Forelimb muscle (tissue), 1 donor: ENCODE data around the gene WDR77. TPM values are rescaled to one million over a fixed set of nuclear protein-coding genes. Genes with fewer than 3 reads are reported as not detected.
A peak's percentile ranks its signal among the peaks of the same experiment; 100 is the strongest.

Experiments used
- DNase-seq: peaks from one replicate; pipeline ENCODE4 v3.0.0-alpha.2; 2013; ENCODE audit warnings: low read depth
- polyA plus RNA-seq: library from polyadenylated mRNA; unstranded; fragments of 120-200 nt; gene quantifications from one replicate; pipeline ENCODE4 v1.2.1, GENCODE V29; 2013; ENCODE audit not compliant: insufficient read length

The WDR77 gene
- polyA plus RNA-seq, 1 donor: 36.1 TPM

DNA sequence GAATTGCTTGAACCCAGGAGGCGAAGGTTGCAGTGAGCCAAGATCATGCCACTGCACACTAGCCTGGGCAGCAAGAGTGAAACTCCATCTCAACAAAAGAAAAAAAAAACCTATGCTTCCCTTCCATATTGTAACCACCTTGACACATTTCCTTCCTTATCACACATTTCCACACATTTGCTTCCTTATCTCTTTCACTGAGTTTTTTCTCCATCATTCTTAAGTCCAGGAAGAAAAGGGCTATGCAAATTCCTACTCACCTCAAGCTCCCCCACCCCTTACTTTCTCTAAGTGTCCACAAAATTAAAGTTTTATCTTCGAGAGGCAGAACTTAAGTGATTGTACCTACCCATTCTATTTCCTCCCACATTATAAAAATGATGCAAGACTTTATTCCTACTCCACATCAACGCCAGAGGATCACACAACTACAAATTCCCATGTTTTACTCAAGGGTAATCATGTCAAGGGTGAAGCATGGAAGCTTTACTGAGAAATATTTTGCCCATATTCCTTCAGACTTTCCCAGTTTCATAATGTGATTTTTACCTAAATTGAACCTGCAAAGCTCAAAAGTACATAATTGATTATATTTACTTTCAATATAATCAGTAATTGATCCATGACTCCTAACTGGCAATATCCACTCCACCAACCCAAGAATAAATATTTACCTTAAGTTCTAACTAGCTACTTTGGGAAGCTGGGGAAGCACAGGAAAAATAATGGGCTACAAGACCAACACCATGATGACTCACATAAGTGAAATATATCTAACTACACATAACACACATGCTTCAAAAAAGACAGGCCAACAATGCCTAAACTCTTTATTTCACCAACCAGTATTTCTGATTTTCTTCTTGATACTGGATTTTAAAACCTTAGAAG lies 9.3 kb downstream of the WDR77 start:
- DNase-seq: no peak

DNA sequence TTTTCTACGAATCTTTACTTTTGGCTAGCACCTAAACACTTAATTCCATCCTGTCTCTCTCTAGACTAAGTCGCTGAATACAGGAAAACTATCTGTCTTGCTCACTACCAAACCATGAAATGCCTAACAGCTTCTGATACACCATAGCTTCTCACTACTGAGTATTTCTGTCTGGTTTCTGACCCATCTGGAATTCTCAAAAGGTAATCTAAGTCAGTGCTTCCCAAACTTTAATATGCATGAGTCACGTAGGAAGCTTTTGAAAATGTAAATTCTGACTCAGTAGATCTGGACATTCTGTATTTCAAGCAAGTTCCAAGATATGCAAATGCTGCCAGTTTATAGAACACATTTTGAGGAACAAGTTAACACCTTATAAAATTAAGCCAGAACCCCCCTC lies 12.3 kb downstream of the WDR77 start:
- DNase-seq: no peak

DNA sequence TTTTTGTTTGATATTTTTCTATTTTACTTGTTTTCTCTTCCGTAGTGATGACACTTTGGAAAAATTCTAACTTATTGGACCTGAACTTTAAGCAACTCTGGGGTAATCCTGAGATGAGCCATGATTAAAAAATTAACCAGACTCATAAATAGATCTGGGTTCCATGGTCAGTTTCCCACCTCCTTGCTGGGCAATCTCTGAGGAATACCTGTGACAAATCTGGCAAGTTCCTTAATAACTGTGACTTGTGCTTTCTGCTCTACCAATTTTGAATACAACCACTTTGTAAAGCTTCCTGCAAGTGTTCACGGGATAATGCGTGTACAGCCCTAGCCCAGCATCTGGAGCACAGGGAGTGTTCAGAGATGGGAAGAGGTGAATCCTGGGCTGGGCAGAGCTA lies 24.8 kb downstream of the WDR77 start:
- DNase-seq: no peak

DNA sequence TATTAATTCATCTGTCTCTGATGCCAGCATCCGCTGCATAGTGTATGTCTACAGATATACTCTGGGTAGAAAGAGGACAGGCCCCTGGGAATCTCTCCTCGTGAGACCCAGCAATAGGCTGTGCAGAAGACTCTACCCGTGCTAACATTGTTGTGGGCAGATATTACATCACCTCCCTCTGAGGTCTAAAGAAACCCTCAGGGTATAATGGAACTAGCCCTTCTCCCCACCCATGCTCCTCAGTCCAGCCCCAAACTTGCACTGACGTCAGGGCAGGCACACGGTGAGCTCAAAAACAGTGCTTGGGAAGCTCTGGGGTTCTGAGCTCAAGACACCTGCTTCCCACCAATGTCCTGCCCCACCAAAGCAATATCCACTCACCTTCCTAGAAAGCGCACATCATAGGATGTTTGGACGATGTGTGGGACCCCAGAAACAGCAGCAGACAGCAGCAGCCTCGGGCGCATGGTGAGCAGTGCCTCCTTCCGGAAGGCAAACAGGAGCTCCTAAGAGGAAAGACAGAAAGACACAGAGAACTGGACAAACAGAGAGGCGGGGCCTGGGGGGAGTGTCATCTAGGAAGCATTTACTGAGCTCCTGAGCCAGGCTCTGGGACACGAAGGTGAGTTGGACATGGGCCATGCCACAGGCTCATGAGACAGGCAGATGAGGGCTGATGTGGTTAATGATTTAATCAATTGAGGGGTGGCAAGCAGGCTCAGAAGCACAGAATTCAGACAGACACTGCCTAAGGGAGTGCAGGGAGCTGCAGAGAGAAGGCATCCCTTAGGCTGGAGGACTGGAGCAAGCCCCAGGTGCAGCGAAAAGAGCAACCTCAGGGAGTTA lies 26.3 kb downstream of the WDR77 start:
- no peak for DNase-seq

DNA sequence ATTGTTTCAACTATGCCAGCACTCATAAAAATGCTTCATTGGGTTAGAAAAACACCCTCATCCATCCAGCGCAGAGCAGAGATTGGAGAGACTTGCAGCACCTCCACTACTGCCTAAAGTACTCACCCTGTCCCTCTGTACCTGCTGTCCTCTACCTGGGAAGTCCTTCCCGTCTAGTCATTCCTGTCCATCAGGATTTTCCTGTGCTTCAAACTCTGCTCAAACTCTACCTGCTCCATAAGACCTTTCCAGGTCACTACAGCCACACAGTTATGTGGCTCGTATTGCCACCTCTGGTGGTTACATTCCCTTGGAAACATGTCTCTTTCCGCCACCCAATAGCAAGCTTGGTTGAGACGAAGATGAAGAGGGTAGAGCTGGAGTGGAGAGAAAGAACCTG lies 28.7 kb downstream of the WDR77 start:
- DNase-seq: no peak

DNA sequence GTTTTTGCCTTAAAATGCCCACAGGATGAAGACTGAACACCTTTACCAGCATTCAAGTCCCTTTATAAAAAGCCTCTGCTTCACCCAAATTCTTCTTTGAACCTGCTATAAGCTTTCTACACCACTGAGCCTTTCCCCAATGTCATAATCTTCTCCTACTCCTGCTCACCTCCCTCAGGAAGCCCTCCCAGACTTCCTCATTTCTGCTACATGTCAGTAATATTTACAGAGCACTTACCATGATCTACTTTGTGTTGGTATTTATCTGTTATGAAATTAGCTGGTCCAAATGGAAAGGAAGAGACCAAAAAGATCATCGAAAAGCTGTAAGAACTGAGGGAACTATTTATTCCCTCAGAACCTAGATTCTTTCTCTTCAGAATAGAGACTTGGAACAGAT lies 30.0 kb downstream of the WDR77 start:
- DNase-seq: no peak

DNA sequence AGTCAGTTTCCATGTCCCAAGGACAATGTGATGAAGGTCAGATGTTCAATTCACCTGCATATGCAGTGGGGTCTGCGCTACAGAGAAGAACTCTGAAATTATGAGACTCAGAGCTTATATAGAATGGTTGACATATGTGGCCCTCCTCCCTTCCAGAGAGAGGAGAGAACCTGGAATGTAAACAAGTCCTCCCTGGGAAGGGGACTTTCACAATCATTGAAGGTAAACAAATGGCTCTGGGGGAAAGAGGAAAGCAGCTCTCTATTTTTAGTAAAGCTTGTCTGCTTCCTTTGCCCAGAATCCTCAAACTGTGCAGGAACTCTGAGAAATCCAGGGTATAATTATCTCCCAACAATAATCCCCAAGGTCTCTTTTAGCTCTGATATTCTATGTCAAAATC lies 31.3 kb downstream of the WDR77 start:
- no peak for DNase-seq

DNA sequence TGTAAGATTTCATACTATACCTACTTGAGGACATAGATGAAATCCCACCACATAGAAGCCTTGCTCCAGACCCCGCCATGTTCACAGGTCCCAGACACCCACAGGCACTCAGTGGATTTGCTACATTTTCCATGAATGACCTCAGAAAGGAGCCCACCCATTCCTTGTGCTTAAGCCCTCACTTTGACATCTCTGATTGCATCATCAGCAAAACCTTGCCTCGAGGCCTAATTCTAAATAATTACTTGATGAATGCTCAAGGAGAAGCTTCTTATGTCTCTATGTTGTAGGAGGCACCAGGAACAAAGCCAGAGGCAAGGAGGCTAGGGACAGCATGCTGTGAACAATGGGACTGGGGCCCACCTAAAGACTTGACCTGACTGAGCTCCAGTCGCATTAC lies 33.6 kb downstream of the WDR77 start:
- no peak for DNase-seq

DNA sequence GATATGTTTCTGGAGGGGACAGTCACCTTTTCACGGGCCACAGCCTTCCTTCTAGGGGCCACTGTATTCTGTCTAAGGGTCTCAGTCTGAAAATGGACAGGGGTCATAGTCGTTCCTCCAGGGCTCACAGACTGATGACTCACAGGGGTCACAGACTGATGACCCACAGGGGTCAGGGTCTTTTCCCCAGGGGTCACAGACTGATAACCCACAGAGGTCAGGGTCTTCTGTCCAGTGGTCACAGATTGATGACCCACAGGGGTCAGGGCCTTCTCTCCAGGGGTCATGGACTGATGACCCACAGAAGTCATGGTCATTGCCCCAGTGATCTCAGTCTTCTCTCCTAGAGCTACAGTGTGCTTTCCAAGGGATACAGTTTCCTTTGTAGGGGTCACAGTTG lies 34.3 kb downstream of the WDR77 start:
- DNase-seq: no peak

DNA sequence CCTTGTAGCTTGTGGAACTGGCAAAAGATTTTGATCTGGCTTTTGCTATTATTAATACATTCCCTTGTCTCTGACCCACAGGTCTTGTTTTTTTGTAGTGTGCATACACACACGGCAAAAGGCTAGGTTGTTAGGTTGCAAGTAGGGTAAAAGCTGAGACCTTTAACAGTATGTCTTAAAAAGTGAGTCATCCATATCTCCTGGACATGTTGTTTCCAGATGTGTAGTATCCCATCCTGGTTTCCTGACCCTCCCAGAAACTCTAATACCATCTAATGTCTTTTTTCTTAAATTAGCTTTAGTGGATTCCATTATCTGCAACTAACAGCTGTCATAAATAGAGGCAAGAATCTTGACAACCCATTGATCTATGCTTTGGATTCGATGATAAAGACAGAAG lies 36.2 kb downstream of the WDR77 start:
- no peak for DNase-seq

DNA sequence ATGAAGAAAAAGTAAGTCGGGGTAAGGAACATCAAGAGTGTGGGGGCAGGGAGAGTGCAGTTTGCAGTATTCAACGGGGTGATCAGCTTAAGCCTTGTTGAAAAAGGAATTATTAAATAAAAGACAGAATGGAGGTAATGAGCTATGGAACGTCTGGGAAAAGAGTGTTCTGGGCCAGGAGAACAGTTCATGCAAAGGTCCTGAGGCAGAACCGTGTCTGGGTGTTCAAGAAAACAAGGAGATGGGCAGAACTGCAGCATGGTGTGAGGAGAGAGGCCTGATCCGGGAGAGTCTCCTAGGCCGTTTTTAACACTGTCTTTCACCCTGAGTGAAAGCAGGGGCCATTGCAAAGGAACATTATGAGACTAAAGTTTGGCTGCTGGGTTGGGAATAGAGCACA lies 41.8 kb downstream of the WDR77 start:
- no peak for DNase-seq

DNA sequence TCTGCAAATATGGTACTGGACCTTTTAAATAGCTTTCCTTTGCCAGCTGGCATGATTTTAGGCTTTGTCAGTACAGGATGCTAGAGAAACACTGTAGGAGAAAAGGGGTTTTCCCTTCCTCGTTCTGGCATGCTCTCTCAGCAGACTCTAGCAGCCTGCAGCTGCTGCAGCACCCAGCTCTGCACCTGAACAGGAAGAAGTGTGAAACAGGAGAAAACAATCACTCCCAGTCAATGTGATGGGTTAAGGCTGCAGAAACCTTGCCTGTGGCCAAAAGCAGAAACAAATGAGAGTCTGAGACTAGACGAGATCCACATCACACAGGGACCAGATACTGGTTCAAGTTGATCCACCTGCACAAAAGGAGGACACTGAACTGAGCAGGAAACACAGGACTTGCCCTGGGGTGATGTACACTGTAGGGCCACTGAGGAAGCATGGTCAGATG lies 42.7 kb downstream of the WDR77 start:
- DNase-seq: peak; percentile 24

DNA sequence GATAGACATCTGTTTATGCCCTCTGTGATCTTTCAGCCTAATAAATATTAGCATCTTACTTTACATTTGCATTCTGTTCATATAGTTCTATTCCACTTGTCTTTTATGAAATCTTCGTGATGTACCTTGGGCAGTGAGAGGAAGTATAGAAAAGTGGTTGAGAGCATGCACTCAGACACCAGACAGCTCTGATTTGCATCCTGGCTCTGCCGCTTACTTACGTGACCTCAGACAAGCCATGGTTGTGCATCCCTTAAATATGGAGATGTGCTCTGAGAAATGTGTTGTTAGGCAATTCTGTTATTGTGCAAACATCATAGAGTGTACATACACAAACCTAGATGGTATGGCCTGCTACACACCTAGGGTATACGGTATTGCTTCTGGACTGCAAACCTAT lies 44.5 kb downstream of the WDR77 start:
- DNase-seq: no peak

DNA sequence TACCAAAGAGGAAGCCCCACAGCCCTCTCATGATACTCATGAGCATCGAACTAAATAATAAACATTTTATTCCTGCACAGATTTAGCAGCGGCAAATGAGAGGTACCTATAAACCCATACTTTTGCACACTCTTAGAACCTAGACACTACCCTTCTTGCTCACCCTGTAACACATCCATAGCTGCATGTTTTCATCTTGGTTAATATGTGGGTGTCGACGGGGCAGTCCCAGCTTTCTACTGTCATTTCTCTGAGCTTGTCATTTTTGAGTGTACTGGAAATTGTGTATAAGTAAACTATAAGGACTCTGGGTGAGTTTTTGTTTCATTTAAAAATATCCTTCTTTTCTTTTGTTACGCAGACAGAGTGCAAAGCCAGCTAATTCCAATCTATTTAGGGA lies 47.0 kb downstream of the WDR77 start:
- no peak for DNase-seq

DNA sequence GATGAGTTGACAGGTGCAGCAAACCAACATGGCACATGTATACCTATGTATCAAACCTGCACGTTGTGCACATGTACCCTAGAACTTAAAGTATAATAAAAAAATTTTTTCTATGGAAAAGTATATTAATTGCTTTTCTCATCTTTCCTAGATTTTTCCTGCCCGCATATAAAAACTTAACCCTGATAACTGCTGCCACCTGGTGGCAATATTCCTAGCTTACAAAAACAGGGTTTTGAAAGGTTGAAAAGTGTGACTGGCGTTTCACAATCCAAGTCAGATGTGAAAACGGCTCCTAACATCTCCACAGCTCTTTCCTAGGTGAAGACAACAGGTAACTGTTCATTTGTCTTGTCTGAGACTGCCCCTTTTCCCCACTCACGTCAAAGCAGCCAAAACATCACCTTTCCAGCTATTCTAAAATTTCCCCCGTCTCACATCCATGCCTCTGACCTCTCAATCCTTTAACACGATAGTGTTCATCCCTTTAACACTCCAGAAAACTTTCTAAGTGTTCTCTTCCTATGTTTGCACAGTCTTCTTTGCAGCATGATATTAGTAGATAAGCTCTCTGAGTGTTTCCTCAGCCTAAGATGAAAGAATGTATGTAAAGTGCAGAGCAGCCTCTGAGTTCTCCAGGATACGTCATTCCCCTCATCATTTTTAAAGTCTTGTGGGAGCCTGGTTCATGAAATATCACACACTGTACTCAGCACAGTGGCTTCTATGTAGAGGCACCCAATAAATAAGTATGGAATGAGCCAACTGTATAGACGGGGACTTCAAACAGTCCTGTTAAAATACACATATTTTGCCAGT lies 49.1 kb downstream of the WDR77 start:
- peak; percentile 5 for DNase-seq

DNA sequence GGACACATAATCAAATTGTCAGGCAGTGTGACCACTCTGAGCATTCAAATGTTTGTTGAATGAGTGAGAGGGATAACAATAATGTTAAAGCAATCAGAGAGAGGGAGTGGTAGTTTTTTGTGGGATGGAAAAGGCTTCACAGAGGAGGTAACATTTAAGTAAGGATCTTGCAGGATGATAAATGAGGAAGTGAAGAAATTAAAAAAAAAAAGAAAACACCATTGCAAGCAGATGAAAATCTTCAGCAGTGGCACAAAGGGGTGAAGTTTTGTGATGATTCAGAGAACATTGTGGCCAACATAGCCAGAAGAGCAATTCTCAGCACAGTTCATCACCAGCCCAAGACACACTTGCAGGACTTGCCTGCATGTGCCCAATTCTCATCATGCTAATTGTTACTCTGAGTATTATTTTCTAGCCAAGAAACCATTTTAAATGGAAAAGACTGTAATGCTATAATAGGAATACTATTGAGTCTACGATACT lies 56.6 kb downstream of the WDR77 start:
- no peak for DNase-seq

DNA sequence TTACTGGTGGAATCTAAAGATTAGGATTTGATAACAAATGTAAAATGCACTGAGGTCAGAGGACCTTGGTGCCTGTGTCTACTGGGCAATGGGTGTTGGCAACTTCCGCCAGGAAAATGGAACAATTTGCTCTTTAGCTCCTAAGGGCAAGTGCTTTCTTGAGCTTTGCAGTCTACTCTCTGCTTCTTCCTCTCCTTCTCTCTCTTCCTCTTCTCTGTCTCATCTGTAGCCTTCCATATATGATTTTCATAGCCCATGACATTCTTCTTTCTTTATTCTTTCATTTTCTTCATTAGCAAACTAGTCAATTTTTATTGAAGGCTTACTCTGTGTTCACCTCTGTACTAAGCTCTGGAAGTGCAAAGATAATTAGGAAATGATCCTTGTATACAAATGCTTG lies 57.0 kb downstream of the WDR77 start:
- DNase-seq: no peak

Other genes with a start within 250 kb of the WDR77 start
- 1.0 TPM for gene DENND2D, start 248.6 kb downstream of the WDR77 start, polyA plus RNA-seq
- 0.30 TPM for gene CHI3L2, start 221.5 kb downstream of the WDR77 start, polyA plus RNA-seq
- not detected for gene CHIA, start 158.4 kb downstream of the WDR77 start, polyA plus RNA-seq
- 2.0 TPM for gene OVGP1, start 21.5 kb downstream of the WDR77 start, polyA plus RNA-seq
- gene ATP5PB, start 208 bp upstream of the WDR77 start, polyA plus RNA-seq: 280 TPM
- gene C1orf162, start 24.7 kb upstream of the WDR77 start, polyA plus RNA-seq: 5.3 TPM
- gene ADORA3, start 54.4 kb upstream of the WDR77 start, polyA plus RNA-seq: 0.40 TPM
- 0.24 TPM for gene TMIGD3, start 54.4 kb upstream of the WDR77 start, polyA plus RNA-seq
- gene RAP1A, start 170.5 kb upstream of the WDR77 start, polyA plus RNA-seq: 48.6 TPM